Ascending aorta (tissue), 2 donors: ENCODE results near the gene ZNF709. TPM values are rescaled to one million over a fixed set of nuclear protein-coding genes. Genes with fewer than 3 reads are reported as not detected.

Experiments
- DNase-seq, 2 donors: peaks; one replicate each; pipeline ENCODE4 v3.0.0-alpha.2; 2019; ENCODE audit warnings: low spot score in 2 of 2
- H3K27ac ChIP-seq, 2 donors: fragments of 200-600 bp; sonication (generic); one replicate each; pipeline ENCODE4 v1.5.1; 2016 to 2017; ENCODE audit warnings: mild to moderate bottlenecking in 1 of 2
- H3K27me3 ChIP-seq: fragments of 200-600 bp; sonication (generic); one replicate; pipeline ENCODE4 v1.5.1; 2017
- H3K36me3 ChIP-seq, 2 donors: fragments of 200-600 bp; sonication (generic); one replicate each; pipeline ENCODE4 v1.5.1; 2016
- H3K4me1 ChIP-seq, 2 donors: fragments of 200-600 bp; sonication (generic); one replicate each; pipeline ENCODE4 v1.5.1; 2016 to 2017; ENCODE audit warnings: mild to moderate bottlenecking in 1 of 2
- H3K4me3 ChIP-seq, 2 donors: fragments of 200-600 bp; sonication (generic); one replicate each; pipeline ENCODE4 v1.5.1; 2016 to 2017; ENCODE audit warnings: mild to moderate bottlenecking in 1 of 2
- H3K9me3 ChIP-seq, 2 donors: fragments of 200-600 bp; sonication (generic); one replicate each; pipeline ENCODE4 v1.5.1; 2016
- CTCF ChIP-seq, 3 experiments: fragments of 200-600 bp in 2 of 3; fragments of 450-650 bp in 1 of 3; sonication (generic) in 2 of 3; IDR thresholded peaks; one replicate each; pipeline ENCODE4 v1.5.1; 2016 to 2019; ENCODE audit warnings: antibody characterized with exemption in 3 of 3, mild to moderate bottlenecking in 1 of 3, moderate library complexity in 1 of 3
- intact Hi-C: fragments of 100-400 bp; cut with DNase I; formaldehyde crosslinking; loops from one replicate; pipeline ENCODE4 v1.15.1; 2023
- total RNA-seq: library from RNA; depleted of rRNA; stranded (reverse); fragments of >200 nt; gene quantifications from one replicate; pipeline ENCODE4 v1.1.0, GENCODE V29; 2016

Gene ZNF709
- total RNA-seq, result 3.4 TPM

- no peak for TF ChIP-seq CTCF (IDR thresholded peaks at IDR 0.05)
- DNase-seq, result peak; percentile 63 to 94
- Histone ChIP-seq H3K9me3 (no peaks in the 10 kb centered on the region), H3K27ac (peak within 1 kb of the TSS; percentile 74 to 76), H3K36me3 (no peaks in the 10 kb centered on the region), H3K4me3 (peak within 1 kb of the TSS; percentile 86 to 98), H3K4me1 (peaks cover 0 to 15% of the 10 kb centered on the region in 2 donors), H3K27me3 (no peaks in the 10 kb centered on the region)
- intact Hi-C loops, result loop anchor here (1.0 to 10.0 kb wide), 4 partner anchors 11 to 80 kb away; partner anchors contain the start of genes ZNF443, ZNF564 and ZNF799
Measured at GRCh38 chr19:12484371-12485051, at the start of gene ZNF709. TSS of gene ZNF709 (minus strand) at chr19:12484816. CDS start at chr19:12484657, 159 bp downstream.

GRCh38 chr19:12527034-12527836 lies 42.6 kb upstream of the ZNF709 start:
- Histone ChIP-seq H3K4me3 (peak overlapping the region in 1 of 2 donors; percentile 25), H3K27ac (no peak overlapping the region), H3K4me1 (no peaks in the 10 kb centered on the region), H3K27me3 (no peaks in the 10 kb centered on the region), H3K9me3 (peaks cover 98 to 100% of the 10 kb centered on the region in 2 donors), H3K36me3 (peaks cover 73 to 84% of the 10 kb centered on the region in 2 donors)
- TF ChIP-seq CTCF (IDR thresholded peaks at IDR 0.05), result no peak
- no peak for DNase-seq
- intact Hi-C loops, result no loop called here

- no peak for DNase-seq
- intact Hi-C loops, result no loop called here
- Histone ChIP-seq H3K4me1 (no peaks in the 10 kb centered on the region), H3K27ac (no peak overlapping the region), H3K36me3 (peaks cover 73 to 78% of the 10 kb centered on the region in 2 donors), H3K9me3 (peaks cover 100% of the 10 kb centered on the region in 2 donors), H3K27me3 (no peaks in the 10 kb centered on the region), H3K4me3 (peak overlapping the region in 1 of 2 donors; percentile 25)
- no peak for TF ChIP-seq CTCF (IDR thresholded peaks at IDR 0.05)
Measured at GRCh38 chr19:12526542-12526941, 41.9 kb upstream of the ZNF709 start.

GRCh38 chr19:12521996-12522395 lies 37.4 kb upstream of the ZNF709 start:
- Histone ChIP-seq H3K4me3 (no peak overlapping the region), H3K4me1 (no peaks in the 10 kb centered on the region), H3K9me3 (peaks cover 71 to 100% of the 10 kb centered on the region in 2 donors), H3K27ac (no peak overlapping the region), H3K36me3 (peaks cover 30 to 38% of the 10 kb centered on the region in 2 donors), H3K27me3 (no peaks in the 10 kb centered on the region)
- intact Hi-C loops, result no loop called here
- DNase-seq, result no peak
- no peak for TF ChIP-seq CTCF (IDR thresholded peaks at IDR 0.05)

GRCh38 chr19:12513531-12514061 lies 29.0 kb upstream of the ZNF709 start:
- intact Hi-C loops, result no loop called here
- no peaks in the 10 kb centered on the region for H3K4me1 ChIP-seq
- DNase-seq, result no peak
- no peak for TF ChIP-seq CTCF (IDR thresholded peaks at IDR 0.05)
- no peak overlapping the region for H3K4me3 ChIP-seq
- no peak overlapping the region for H3K27ac ChIP-seq
- peaks cover 7 to 68% of the 10 kb centered on the region in 2 donors for H3K9me3 ChIP-seq
- no peaks in the 10 kb centered on the region for H3K27me3 ChIP-seq
- peaks cover 0 to 6% of the 10 kb centered on the region in 2 donors for H3K36me3 ChIP-seq
